Suprapubic skin (tissue), 4 donors: ENCODE data around the gene RELN. TPM values are rescaled to one million over a fixed set of nuclear protein-coding genes. Genes with fewer than 3 reads are reported as not detected.

Source experiments
- DNase-seq, 2 donors: peaks; one replicate each; pipeline ENCODE4 v3.0.0-alpha.2; 2019; ENCODE audit warnings: low spot score in 2 of 2
- H3K27ac ChIP-seq: fragments of 200-600 bp; sonication (generic); one replicate; pipeline ENCODE4 v1.5.1; 2019
- H3K27me3 ChIP-seq: fragments of 200-600 bp; sonication (generic); one replicate; pipeline ENCODE4 v1.5.1; 2019
- H3K36me3 ChIP-seq: fragments of 200-600 bp; sonication (generic); one replicate; pipeline ENCODE4 v1.5.1; 2019
- H3K4me1 ChIP-seq: fragments of 200-600 bp; sonication (generic); one replicate; pipeline ENCODE4 v1.5.1; 2019
- H3K4me3 ChIP-seq: fragments of 200-600 bp; sonication (generic); one replicate; pipeline ENCODE4 v1.5.1; 2019; ENCODE audit warnings: mild to moderate bottlenecking
- H3K9me3 ChIP-seq: fragments of 200-600 bp; sonication (generic); one replicate; pipeline ENCODE4 v1.5.1; 2019
- CTCF ChIP-seq, 2 donors: fragments of 200-600 bp in 1 of 2; fragments of 450-650 bp in 1 of 2; sonication (generic) in 1 of 2; IDR thresholded peaks; one replicate each; pipeline ENCODE4 v1.5.1; 2016 to 2019; ENCODE audit warnings: antibody characterized with exemption in 2 of 2, mild to moderate bottlenecking in 1 of 2, moderate library complexity in 1 of 2
- EP300 ChIP-seq: sonication (generic); formaldehyde crosslinking; IDR thresholded peaks from one replicate; pipeline ENCODE4 v1.6.1; 2017; ENCODE audit warnings: antibody characterized with exemption
- POLR2A ChIP-seq, 2 donors: fragments of 450-650 bp; IDR thresholded peaks; one replicate each; pipeline ENCODE4 v1.6.1; 2017; ENCODE audit warnings: antibody characterized with exemption in 2 of 2, mild to moderate bottlenecking in 2 of 2, moderate library complexity in 2 of 2
- POLR2AphosphoS5 ChIP-seq, 3 donors: sonication (generic); formaldehyde crosslinking; IDR thresholded peaks; one replicate each; pipeline ENCODE4 v1.6.1; 2017; ENCODE audit warnings: antibody characterized with exemption in 3 of 3
- WGBS: methylation state at CpG from one replicate; pipeline ENCODE4 v1.1.5; 2018; 5-methylcytosine and 5-hydroxymethylcytosine counted together
- total RNA-seq, 4 donors: library from RNA; depleted of rRNA; stranded (reverse); fragments of >200 nt; gene quantifications; one replicate each; pipeline ENCODE4 v1.1.0, GENCODE V29; 2016

RELN gene
- total RNA-seq, 4 donors from 2014 or later: 0.72 to 1.8 (median 1.3) TPM

DNA sequence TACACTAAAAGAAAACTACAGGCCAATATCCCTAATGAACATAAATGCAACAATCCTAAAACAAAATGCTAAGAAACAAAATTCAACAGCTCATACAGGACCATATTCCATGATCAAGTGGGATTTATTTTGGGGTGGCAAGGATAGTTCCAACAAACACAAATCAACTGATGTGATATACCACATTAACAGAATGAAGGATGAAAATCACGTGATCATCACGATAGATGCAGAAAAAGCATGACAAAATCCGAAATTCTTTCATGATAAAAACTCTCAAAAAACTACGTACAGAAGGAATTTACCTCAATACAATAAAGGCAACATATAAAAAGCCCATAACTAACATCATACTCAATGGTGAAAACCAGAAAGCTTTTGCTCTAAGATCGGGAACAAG lies 124.0 kb downstream of the RELN start:
- WGBS: 92% methylated on average over 5 of the region's 5 CpGs
- no peak for DNase-seq
- Histone ChIP-seq H3K4me3 (no peak overlapping the region), H3K9me3 (no peaks in the 10 kb centered on the region), H3K36me3 (no peaks in the 10 kb centered on the region), H3K4me1 (no peaks in the 10 kb centered on the region), H3K27ac (no peak overlapping the region), H3K27me3 (no peaks in the 10 kb centered on the region)
- TF ChIP-seq EP300 (no peak), POLR2A (IDR thresholded peaks at IDR 0.05) (no peak), CTCF (IDR thresholded peaks at IDR 0.05) (no peak), POLR2AphosphoS5 (IDR thresholded peaks at IDR 0.05) (no peak)

- H3K36me3 ChIP-seq: no peaks in the 10 kb centered on the region
- WGBS: 66% methylated on average over 4 of the region's 4 CpGs
- no peak overlapping the region for H3K4me3 ChIP-seq
- no peaks in the 10 kb centered on the region for H3K9me3 ChIP-seq
- TF ChIP-seq POLR2A (IDR thresholded peaks at IDR 0.05) (no peak), CTCF (IDR thresholded peaks at IDR 0.05) (no peak), EP300 (no peak), POLR2AphosphoS5 (IDR thresholded peaks at IDR 0.05) (no peak)
- no peaks in the 10 kb centered on the region for H3K27me3 ChIP-seq
- DNase-seq: no peak
- H3K27ac ChIP-seq: no peak overlapping the region
- H3K4me1 ChIP-seq: no peaks in the 10 kb centered on the region
These were observed 127.0 kb downstream of the RELN start for GRCh38 chr7:103862302-103863035.

DNA sequence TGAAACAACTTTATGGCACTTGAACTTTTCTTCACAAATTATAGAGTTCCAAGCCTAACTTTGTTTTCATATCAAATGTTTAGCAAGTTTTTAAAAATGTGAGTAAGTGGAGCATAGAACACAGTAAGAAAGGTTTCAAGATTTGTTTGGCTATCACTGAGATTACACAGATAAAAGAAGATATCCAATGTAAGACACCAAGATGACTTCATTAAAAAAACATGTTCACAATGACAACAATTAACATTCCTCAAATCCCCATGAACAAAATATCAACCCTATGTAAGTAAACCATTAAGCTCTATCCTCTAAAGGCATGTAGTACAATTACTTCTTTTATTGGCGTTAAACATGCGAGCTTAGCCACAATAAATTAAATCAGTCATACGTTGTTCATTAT lies 129.7 kb downstream of the RELN start:
- H3K9me3 ChIP-seq: no peaks in the 10 kb centered on the region
- DNase-seq: no peak
- H3K4me1 ChIP-seq: no peaks in the 10 kb centered on the region
- no peak for TF ChIP-seq POLR2AphosphoS5 (IDR thresholded peaks at IDR 0.05)
- H3K27me3 ChIP-seq: no peaks in the 10 kb centered on the region
- WGBS: 78% methylated on average over 3 of the region's 3 CpGs
- no peak overlapping the region for H3K4me3 ChIP-seq
- H3K27ac ChIP-seq: no peak overlapping the region
- no peaks in the 10 kb centered on the region for H3K36me3 ChIP-seq

GRCh38 chr7:103857435-103857834 lies 132.0 kb downstream of the RELN start:
- Histone ChIP-seq H3K27ac (no peak overlapping the region), H3K9me3 (no peaks in the 10 kb centered on the region), H3K36me3 (no peaks in the 10 kb centered on the region), H3K27me3 (no peaks in the 10 kb centered on the region), H3K4me3 (no peak overlapping the region), H3K4me1 (no peaks in the 10 kb centered on the region)
- WGBS: 20% methylated on average over 4 of the region's 4 CpGs
- TF ChIP-seq CTCF (IDR thresholded peaks at IDR 0.05): no peak
- no peak for TF ChIP-seq POLR2AphosphoS5 (IDR thresholded peaks at IDR 0.05)
- TF ChIP-seq POLR2A (IDR thresholded peaks at IDR 0.05): no peak
- no peak for TF ChIP-seq EP300
- DNase-seq: no peak

GRCh38 chr7:103856929-103857328 lies 132.5 kb downstream of the RELN start:
- no peak overlapping the region for H3K27ac ChIP-seq
- TF ChIP-seq POLR2A (IDR thresholded peaks at IDR 0.05) (no peak), CTCF (IDR thresholded peaks at IDR 0.05) (no peak), POLR2AphosphoS5 (IDR thresholded peaks at IDR 0.05) (no peak)
- no peak overlapping the region for H3K4me3 ChIP-seq
- no peaks in the 10 kb centered on the region for H3K36me3 ChIP-seq
- H3K4me1 ChIP-seq: no peaks in the 10 kb centered on the region
- no peaks in the 10 kb centered on the region for H3K27me3 ChIP-seq
- H3K9me3 ChIP-seq: no peaks in the 10 kb centered on the region
- DNase-seq: no peak

- Histone ChIP-seq H3K27me3 (no peaks in the 10 kb centered on the region), H3K36me3 (no peaks in the 10 kb centered on the region), H3K9me3 (no peaks in the 10 kb centered on the region), H3K4me3 (no peak overlapping the region), H3K27ac (no peak overlapping the region), H3K4me1 (no peaks in the 10 kb centered on the region)
- TF ChIP-seq EP300 (no peak), POLR2AphosphoS5 (IDR thresholded peaks at IDR 0.05) (no peak), POLR2A (IDR thresholded peaks at IDR 0.05) (no peak), CTCF (IDR thresholded peaks at IDR 0.05) (no peak)
- no peak for DNase-seq
These were observed 133.8 kb downstream of the RELN start for GRCh38 chr7:103855671-103856070.
